HepG2 (cell line): ENCODE results near the gene RHCE. TPM values are rescaled to one million over a fixed set of nuclear protein-coding genes. Genes with fewer than 3 reads are reported as not detected.

Experiments
- DBP ChIP-seq: sonication (generic); formaldehyde crosslinking; IDR thresholded peaks from 2 replicates; pipeline ENCODE4 v1.4.0; 2020; ENCODE audit warnings: missing genetic modification reagents; ENCODE audit errors: not compliant biosample characterization
- DRAP1 ChIP-seq: IDR thresholded peaks from 2 replicates; pipeline ENCODE4 v1.6.1; 2016; ENCODE audit warnings: missing genetic modification reagents, missing compliant biosample characterization
- EP300 ChIP-seq, 3 experiments: sonication (generic) in 1 of 3; formaldehyde crosslinking in 1 of 3; IDR thresholded peaks; 2 replicates each; pipeline versions ENCODE4 v1.5.1 to v1.6.1; 2011 to 2020; ENCODE audit warnings: low read depth in 2 of 3, low read length in 2 of 3, borderline replicate concordance in 1 of 3, improper control_type of control experiment in 1 of 3, mild to moderate bottlenecking in 1 of 3, missing genetic modification reagents in 1 of 3, moderate library complexity in 1 of 3
- FOXK2 ChIP-seq: fragments of 450-650 bp; IDR thresholded peaks from 2 replicates; pipeline ENCODE4 v1.6.1; 2016
- FOXO4 ChIP-seq: sonication (generic); formaldehyde crosslinking; conservative IDR thresholded peaks from 2 replicates; pipeline ENCODE4 v1.8.1; 2023; ENCODE audit warnings: missing genetic modification reagents
- GLI4 ChIP-seq: sonication (generic); formaldehyde crosslinking; IDR thresholded peaks from 2 replicates; pipeline ENCODE4 v1.5.1; 2020; ENCODE audit warnings: missing genetic modification reagents, mild to moderate bottlenecking, moderate library complexity, borderline replicate concordance
- HOXA5 ChIP-seq: sonication (generic); formaldehyde crosslinking; IDR thresholded peaks from 2 replicates; pipeline ENCODE4 v1.4.0; 2020; ENCODE audit warnings: missing genetic modification reagents
- KDM6A ChIP-seq: IDR thresholded peaks from 2 replicates; pipeline ENCODE4 v1.6.1; 2016; ENCODE audit warnings: low read depth
- KLF16 ChIP-seq, 2 experiments: sonication (generic) in 1 of 2; formaldehyde crosslinking in 1 of 2; IDR thresholded peaks; 2 replicates each; pipeline versions ENCODE4 v1.6.1 to v1.8.0; 2016 to 2023; ENCODE audit warnings: missing genetic modification reagents in 2 of 2, missing compliant biosample characterization in 1 of 2
- MAF1 ChIP-seq: sonication (generic); formaldehyde crosslinking; IDR thresholded peaks from 2 replicates; pipeline ENCODE4 v1.5.0; 2020; ENCODE audit warnings: missing genetic modification reagents, borderline replicate concordance
- MYNN ChIP-seq: sonication (generic); formaldehyde crosslinking; IDR thresholded peaks from 2 replicates; pipeline ENCODE4 v1.4.0; 2020; ENCODE audit warnings: mild to moderate bottlenecking, low read depth, missing genetic modification reagents
- POLR2G ChIP-seq: fragments of 200-400 bp; formaldehyde crosslinking; IDR thresholded peaks from 2 replicates; pipeline ENCODE4 v1.6.1; 2018; ENCODE audit warnings: mild to moderate bottlenecking, low read depth, low read length, moderate library complexity
- SNAI1 ChIP-seq: sonication (generic); formaldehyde crosslinking; IDR thresholded peaks from 2 replicates; pipeline ENCODE4 v1.5.0; 2020; ENCODE audit warnings: mild to moderate bottlenecking, missing genetic modification reagents, borderline replicate concordance
- SOX6 ChIP-seq, 2 experiments: fragments of 450-650 bp in 1 of 2; sonication (generic) in 1 of 2; formaldehyde crosslinking in 1 of 2; IDR thresholded peaks; 2 replicates each; pipeline versions ENCODE4 v1.4.0 to v1.6.1; 2017 to 2020; ENCODE audit warnings: antibody characterized with exemption in 1 of 2, mild to moderate bottlenecking in 1 of 2, missing genetic modification reagents in 1 of 2
- U2AF2 ChIP-seq: fragments of 200-400 bp; formaldehyde crosslinking; IDR thresholded peaks from 2 replicates; pipeline ENCODE4 v1.6.1; 2017; ENCODE audit warnings: low read depth, mild to moderate bottlenecking, low read length
- YEATS4 ChIP-seq: sonication (generic); formaldehyde crosslinking; IDR thresholded peaks from 2 replicates; pipeline ENCODE4 v1.4.0; 2020; ENCODE audit warnings: missing genetic modification reagents, borderline replicate concordance
- ZFP36L1 ChIP-seq: sonication (generic); formaldehyde crosslinking; IDR thresholded peaks from 2 replicates; pipeline ENCODE4 v1.8.0; 2022; ENCODE audit warnings: mild to moderate bottlenecking, missing genetic modification reagents, moderate library complexity
- ZFP37 ChIP-seq: sonication (generic); formaldehyde crosslinking; IDR thresholded peaks from 2 replicates; pipeline ENCODE4 v1.4.0; 2020; ENCODE audit warnings: missing genetic modification reagents, borderline replicate concordance
- ZNF136 ChIP-seq: sonication (generic); formaldehyde crosslinking; IDR thresholded peaks from 2 replicates; pipeline ENCODE4 v1.8.1; 2022; ENCODE audit warnings: low read depth, mild to moderate bottlenecking, moderate library complexity, missing genetic modification reagents
- ZNF790 ChIP-seq: sonication (generic); formaldehyde crosslinking; IDR thresholded peaks from 2 replicates; pipeline ENCODE4 v1.8.0; 2022; ENCODE audit warnings: missing genetic modification reagents, mild to moderate bottlenecking, borderline replicate concordance
- polyA plus RNA-seq, 8 experiments: library from polyadenylated mRNA; depleted of rRNA in 3 of 8; stranded (reverse) in 7 of 8; unstranded in 1 of 8; fragments of >200 nt; fragmentation: Illumina TruSeq in 4 of 8; extraction: Trizol in 4 of 8; gene quantifications; 2 replicates each; pipeline versions ENCODE4 v1.2.1 to v1.2.3, GENCODE V29; 2011 to 2016; ENCODE audit warnings: low read depth in 4 of 8, missing spikeins in 1 of 8, mixed read lengths in 1 of 8; ENCODE audit not compliant: insufficient read depth in 1 of 8
- total RNA-seq, 5 experiments: library from RNA; depleted of rRNA; stranded (reverse); fragments of >200 nt; fragmentation: Illumina TruSeq; extraction: Trizol; gene quantifications; 2 replicates each; pipeline ENCODE4 v1.2.3, GENCODE V29; 2016; ENCODE audit warnings: low read depth in 1 of 5
- TF ChIP-seq, protein P1 (sequence below): sonication (generic); formaldehyde crosslinking; IDR thresholded peaks from 2 replicates; pipeline ENCODE4 v1.9.0; 2022; ENCODE audit warnings: low read depth, missing genetic modification reagents
- TF ChIP-seq, protein P2 (sequence below): IDR thresholded peaks from 2 replicates; pipeline ENCODE4 v1.6.1; 2018; ENCODE audit warnings: missing genetic modification reagents

The RHCE gene
- total and polyA plus RNA-seq, 2 of the 13 experiments (the other 11 are each of a cell fraction or from before 2014, with no cell fraction given), result 0.30 TPM; not detected in 1

DNA sequence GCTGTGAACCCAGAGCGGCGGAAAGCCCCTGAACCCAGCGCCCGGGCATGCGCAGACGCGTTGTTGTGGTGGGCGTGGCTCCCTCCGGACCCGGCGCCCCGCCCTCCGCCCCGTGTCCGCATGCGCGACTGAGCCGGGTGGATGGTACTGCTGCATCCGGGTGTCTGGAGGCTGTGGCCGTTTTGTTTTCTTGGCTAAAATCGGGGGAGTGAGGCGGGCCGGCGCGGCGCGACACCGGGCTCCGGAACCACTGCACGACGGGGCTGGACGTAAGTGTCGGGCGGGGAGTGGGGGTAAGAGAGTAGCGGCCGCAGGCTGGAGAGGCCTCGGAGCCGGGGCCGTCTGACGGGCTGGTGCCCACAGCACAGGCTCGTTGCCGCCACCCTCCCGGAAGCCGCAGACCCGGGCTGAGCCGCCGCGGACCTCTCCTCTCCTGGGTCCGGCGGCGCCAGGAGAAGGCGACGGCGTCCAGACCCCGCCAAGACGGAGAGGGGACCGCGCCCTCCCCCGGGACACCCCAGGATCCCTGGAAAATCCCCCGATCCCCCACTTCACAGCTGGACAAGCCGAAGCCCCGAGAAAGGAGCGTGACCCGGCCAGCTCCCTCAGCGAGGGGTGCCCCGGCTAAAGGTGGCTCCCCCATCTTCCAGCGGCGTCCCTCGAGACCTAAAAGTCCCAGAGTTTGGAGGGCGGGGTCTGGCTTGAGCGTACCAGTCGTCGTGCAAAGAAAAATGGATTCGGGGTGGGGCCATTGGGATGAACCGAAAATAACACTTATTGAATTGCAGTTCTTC lies 82.2 kb downstream of the RHCE start, which contains the start of gene TMEM50A (continued):
- TF ChIP-seq, protein P1, sequence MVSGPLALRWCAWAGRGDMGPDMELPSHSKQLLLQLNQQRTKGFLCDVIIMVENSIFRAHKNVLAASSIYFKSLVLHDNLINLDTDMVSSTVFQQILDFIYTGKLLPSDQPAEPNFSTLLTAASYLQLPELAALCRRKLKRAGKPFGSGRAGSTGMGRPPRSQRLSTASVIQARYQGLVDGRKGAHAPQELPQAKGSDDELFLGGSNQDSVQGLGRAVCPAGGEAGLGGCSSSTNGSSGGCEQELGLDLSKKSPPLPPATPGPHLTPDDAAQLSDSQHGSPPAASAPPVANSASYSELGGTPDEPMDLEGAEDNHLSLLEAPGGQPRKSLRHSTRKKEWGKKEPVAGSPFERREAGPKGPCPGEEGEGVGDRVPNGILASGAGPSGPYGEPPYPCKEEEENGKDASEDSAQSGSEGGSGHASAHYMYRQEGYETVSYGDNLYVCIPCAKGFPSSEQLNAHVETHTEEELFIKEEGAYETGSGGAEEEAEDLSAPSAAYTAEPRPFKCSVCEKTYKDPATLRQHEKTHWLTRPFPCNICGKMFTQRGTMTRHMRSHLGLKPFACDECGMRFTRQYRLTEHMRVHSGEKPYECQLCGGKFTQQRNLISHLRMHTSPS (CRISPR knock-in tag), result 0 out of 2 replicates have a peak, but pooled peaks have one; percentile 42
- TF ChIP-seq ZFP36L1 (CRISPR knock-in tag) (peak; percentile 84; the same call in 1 of the 2 replicates), U2AF2 (no peak), KDM6A (CRISPR knock-in tag) (no peak), SOX6 (IDR thresholded peaks at IDR 0.05) (no peak), SOX6 (CRISPR knock-in tag; IDR thresholded peaks at IDR 0.05) (peak; percentile 45; the same call in 1 of the 2 replicates), DRAP1 (peak; percentile 48; the same call in 1 of the 2 replicates), MYNN (CRISPR knock-in tag) (peak; percentile 79; the same call in 1 of the 2 replicates), POLR2G (peak; percentile 71), FOXK2 (peak; percentile 62), ZNF136 (CRISPR knock-in tag) (no peak), ZNF790 (0 out of 2 replicates have a peak, but pooled peaks have one; percentile 62), KLF16 (CRISPR knock-in tag; IDR thresholded peaks at IDR 0.05) (0 out of 4 replicates have a peak, but pooled peaks of 1 of the 2 experiments have one; percentile 18), GLI4 (peak; percentile 62; the same call in 1 of the 2 replicates), EP300 (IDR thresholded peaks at IDR 0.05; ENCODE audit: low read depth in 2 of 2, low read length in 2 of 2) (no peak), EP300 (CRISPR knock-in tag; IDR thresholded peaks at IDR 0.05; ENCODE audit: borderline replicate concordance) (no peak), HOXA5 (CRISPR knock-in tag) (peak; percentile 73), DBP (CRISPR knock-in tag) (no peak), MAF1 (0 out of 2 replicates have a peak, but pooled peaks have one; percentile 20), YEATS4 (CRISPR knock-in tag) (peak; percentile 77), ZFP37 (CRISPR knock-in tag) (no peak), FOXO4 (CRISPR knock-in tag) (0 out of 2 replicates have a peak, but pooled peaks have one; percentile 60), SNAI1 (CRISPR knock-in tag) (peak; percentile 83; the same call in 1 of the 2 replicates)
- TF ChIP-seq, protein P2, sequence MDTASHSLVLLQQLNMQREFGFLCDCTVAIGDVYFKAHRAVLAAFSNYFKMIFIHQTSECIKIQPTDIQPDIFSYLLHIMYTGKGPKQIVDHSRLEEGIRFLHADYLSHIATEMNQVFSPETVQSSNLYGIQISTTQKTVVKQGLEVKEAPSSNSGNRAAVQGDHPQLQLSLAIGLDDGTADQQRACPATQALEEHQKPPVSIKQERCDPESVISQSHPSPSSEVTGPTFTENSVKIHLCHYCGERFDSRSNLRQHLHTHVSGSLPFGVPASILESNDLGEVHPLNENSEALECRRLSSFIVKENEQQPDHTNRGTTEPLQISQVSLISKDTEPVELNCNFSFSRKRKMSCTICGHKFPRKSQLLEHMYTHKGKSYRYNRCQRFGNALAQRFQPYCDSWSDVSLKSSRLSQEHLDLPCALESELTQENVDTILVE, result peak; percentile 61; the same call in 1 of the 2 replicates
